ENCODE measurements around the gene OR2M4. TPM values are rescaled to one million over a fixed set of nuclear protein-coding genes. Genes with fewer than 3 reads are reported as not detected.
"Not testable (repeated sequence)": the region's sequence is repeated elsewhere in the genome, so short reads cannot be mapped to it uniquely, and the experiment has no call there.

The OR2M4 gene
- total and polyA plus RNA-seq, 2 donors (not counting 1 experiment from before 2014, with no cell fraction given) = not detected

DNA sequence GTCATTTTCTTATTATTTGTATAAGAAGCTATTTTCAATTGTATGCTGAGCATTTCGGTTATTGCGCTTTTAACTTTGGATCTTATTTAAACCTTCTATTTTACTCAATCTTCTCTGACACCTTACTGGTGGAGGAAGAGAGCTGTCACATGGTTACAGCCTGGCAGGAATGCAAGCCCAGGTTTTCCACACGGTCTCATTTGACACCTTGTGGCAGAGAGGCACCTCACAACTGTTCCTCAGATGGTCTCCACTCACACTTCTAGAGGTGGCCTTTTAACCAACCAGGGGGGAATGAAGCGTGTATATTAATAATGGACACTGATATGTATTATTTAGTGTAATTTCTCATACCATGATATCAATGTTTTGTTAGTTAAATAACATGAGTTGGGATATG lies 37.0 kb downstream of the OR2M4 start:
- Histone ChIP-seq H3K79me2 (ENCODE audit: control insufficient read depth, insufficient read depth, low read length) (no peaks in the 10 kb centered on the region), H3K9me3 (ENCODE audit: control extremely low read depth in 1 of 3, control insufficient read depth in 2 of 3, insufficient read depth in 1 of 3, low read length in 2 of 3) (no peaks in the 10 kb centered on the region), H3K9ac (ENCODE audit: low read length) (no peak overlapping the region), H3K27me3 (replicated peaks in 1 of 4; ENCODE audit: control extremely low read depth in 1 of 4, control insufficient read depth in 3 of 4, insufficient read depth in 4 of 4, low read length in 3 of 4) (no peaks in the 10 kb centered on the region), H3K4me3 (ENCODE audit: control extremely low read depth in 1 of 5, extremely low read depth in 1 of 5, insufficient read depth in 1 of 5, low read depth in 2 of 5, low read length in 4 of 5) (no peak overlapping the region), H3K27ac (ENCODE audit: low read length in 2 of 2) (no peak overlapping the region), H3K4me1 (ENCODE audit: control insufficient read depth in 2 of 2, insufficient read depth in 2 of 2, low read length in 2 of 2) (no peaks in the 10 kb centered on the region), H4K20me1 (ENCODE audit: control insufficient read depth, insufficient read depth, low read length, poor library complexity, severe bottlenecking) (no peaks in the 10 kb centered on the region), H3K4me2 (replicated peaks; ENCODE audit: low read depth, low read length, poor library complexity, severe bottlenecking) (no peak overlapping the region), H3K36me3 (replicated peaks in 1 of 2; ENCODE audit: control extremely low read depth in 1 of 2, control insufficient read depth in 1 of 2, extremely low read depth in 1 of 2, insufficient read depth in 2 of 2, low read length in 1 of 2) (no peaks in the 10 kb centered on the region), H2AFZ (ENCODE audit: insufficient read depth, low read depth, low read length, poor library complexity, severe bottlenecking) (no peak overlapping the region)
- Mint-ChIP-seq H3K27me3 (no peaks in the 10 kb centered on the region), H3K4me3 (no peak overlapping the region), H3K27ac (no peak overlapping the region), H3K9me3 (ENCODE audit: insufficient read depth) (no peaks in the 10 kb centered on the region), H3K4me1 (no peaks in the 10 kb centered on the region)
- intact Hi-C loops (cut with micrococcal nuclease) = no loop called here
- ATAC-seq (ENCODE audit: low read depth) (no peak), DNase-seq (no peak)
- ChIA-PET CTCF (no interaction called here), POLR2A (no interaction called here)
- no peak for TF ChIP-seq EZH2 (IDR thresholded peaks at IDR 0.05; ENCODE audit: borderline replicate concordance, insufficient read depth, low read depth, low read length, poor library complexity, severe bottlenecking)
- TF ChIP-seq, protein P1, sequence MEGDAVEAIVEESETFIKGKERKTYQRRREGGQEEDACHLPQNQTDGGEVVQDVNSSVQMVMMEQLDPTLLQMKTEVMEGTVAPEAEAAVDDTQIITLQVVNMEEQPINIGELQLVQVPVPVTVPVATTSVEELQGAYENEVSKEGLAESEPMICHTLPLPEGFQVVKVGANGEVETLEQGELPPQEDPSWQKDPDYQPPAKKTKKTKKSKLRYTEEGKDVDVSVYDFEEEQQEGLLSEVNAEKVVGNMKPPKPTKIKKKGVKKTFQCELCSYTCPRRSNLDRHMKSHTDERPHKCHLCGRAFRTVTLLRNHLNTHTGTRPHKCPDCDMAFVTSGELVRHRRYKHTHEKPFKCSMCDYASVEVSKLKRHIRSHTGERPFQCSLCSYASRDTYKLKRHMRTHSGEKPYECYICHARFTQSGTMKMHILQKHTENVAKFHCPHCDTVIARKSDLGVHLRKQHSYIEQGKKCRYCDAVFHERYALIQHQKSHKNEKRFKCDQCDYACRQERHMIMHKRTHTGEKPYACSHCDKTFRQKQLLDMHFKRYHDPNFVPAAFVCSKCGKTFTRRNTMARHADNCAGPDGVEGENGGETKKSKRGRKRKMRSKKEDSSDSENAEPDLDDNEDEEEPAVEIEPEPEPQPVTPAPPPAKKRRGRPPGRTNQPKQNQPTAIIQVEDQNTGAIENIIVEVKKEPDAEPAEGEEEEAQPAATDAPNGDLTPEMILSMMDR (IDR thresholded peaks at IDR 0.05) = no peak
- 100% methylated on average over 1 of the region's 4 CpGs for WGBS (ENCODE audit: insufficient coverage)

GRCh38 chr1:248273225-248273624 lies 42.0 kb downstream of the OR2M4 start:
- H3K79me2 ChIP-seq (ENCODE audit: control insufficient read depth, insufficient read depth, low read length); H3K27ac ChIP-seq (ENCODE audit: low read length in 2 of 2); H3K27ac Mint-ChIP-seq; H3K9me3 ChIP-seq (ENCODE audit: control extremely low read depth in 1 of 3, control insufficient read depth in 2 of 3, insufficient read depth in 1 of 3, low read length in 2 of 3); H3K27me3 Mint-ChIP-seq; CTCF ChIA-PET; intact Hi-C loops (cut with micrococcal nuclease); H2AFZ ChIP-seq (ENCODE audit: insufficient read depth, low read depth, low read length, poor library complexity, severe bottlenecking); H3K4me1 Mint-ChIP-seq; ATAC-seq (ENCODE audit: low read depth); H4K20me1 ChIP-seq (ENCODE audit: control insufficient read depth, insufficient read depth, low read length, poor library complexity, severe bottlenecking); H3K27me3 ChIP-seq (replicated peaks in 1 of 4; ENCODE audit: control extremely low read depth in 1 of 4, control insufficient read depth in 3 of 4, insufficient read depth in 4 of 4, low read length in 3 of 4); H3K4me2 ChIP-seq (replicated peaks; ENCODE audit: low read depth, low read length, poor library complexity, severe bottlenecking); POLR2A ChIA-PET; H3K4me3 Mint-ChIP-seq; H3K36me3 ChIP-seq (replicated peaks in 1 of 2; ENCODE audit: control extremely low read depth in 1 of 2, control insufficient read depth in 1 of 2, extremely low read depth in 1 of 2, insufficient read depth in 2 of 2, low read length in 1 of 2); H3K4me3 ChIP-seq (ENCODE audit: control extremely low read depth in 1 of 5, extremely low read depth in 1 of 5, insufficient read depth in 1 of 5, low read depth in 2 of 5, low read length in 4 of 5); H3K4me1 ChIP-seq (ENCODE audit: control insufficient read depth in 2 of 2, insufficient read depth in 2 of 2, low read length in 2 of 2); H3K9ac ChIP-seq (ENCODE audit: low read length); H3K9me3 Mint-ChIP-seq (ENCODE audit: insufficient read depth); DNase-seq: not testable (repeated sequence)
- WGBS (ENCODE audit: insufficient coverage) = no CpG with 5 or more reads among the region's 16 CpGs
